VCaP (cell line): ENCODE measurements around the gene DBR1.

Experiments
- H3K27ac ChIP-seq: fragments of 450-650 bp; 2 replicates; pipeline ENCODE4 v1.5.1; 2017
- TF ChIP-seq, protein P1 (sequence below): fragments of 450-650 bp; conservative IDR thresholded peaks from 2 replicates; pipeline ENCODE4 v1.5.1; 2017; ENCODE audit warnings: mild to moderate bottlenecking, moderate library complexity

DBR1 gene

DNA sequence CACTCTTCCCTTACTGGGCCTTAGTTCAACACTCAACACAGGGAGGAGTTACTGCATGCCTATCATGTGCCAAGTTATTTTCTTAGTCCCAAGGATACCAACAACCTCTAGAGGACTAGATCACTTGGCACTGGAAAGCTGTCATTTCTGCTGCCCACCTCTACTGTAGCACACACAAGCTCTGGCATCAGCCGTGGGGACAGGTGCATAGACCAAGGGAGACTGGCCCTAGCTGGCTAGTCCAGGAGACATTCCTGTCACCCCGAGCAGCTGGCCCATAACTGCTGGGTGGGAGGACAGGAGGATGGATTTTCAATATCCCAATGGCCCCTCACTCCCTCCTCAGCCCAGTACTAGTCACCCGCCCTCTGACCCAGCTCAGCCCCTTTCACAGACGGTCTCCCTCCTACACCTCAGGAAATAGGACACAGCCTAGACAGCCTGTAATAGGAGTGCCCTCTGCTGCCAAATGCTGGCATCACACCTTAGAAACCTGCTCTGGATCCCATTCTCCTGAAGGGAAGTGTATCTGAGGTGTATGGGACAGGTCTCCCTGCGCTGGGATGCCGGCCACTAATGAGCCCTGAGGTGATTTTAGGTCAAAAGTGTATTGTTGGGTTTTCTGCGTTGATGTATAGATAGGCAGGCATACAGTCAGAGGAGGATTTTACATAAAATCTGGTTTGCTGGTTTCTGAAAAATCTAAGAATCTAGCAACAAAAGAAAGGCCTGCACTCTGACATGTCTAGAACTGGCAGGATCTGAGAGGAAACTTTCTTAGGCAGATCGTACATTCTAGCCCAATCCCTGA lies 55.9 kb downstream of the DBR1 start:
- no peak overlapping the region for H3K27ac ChIP-seq
- TF ChIP-seq, protein P1, sequence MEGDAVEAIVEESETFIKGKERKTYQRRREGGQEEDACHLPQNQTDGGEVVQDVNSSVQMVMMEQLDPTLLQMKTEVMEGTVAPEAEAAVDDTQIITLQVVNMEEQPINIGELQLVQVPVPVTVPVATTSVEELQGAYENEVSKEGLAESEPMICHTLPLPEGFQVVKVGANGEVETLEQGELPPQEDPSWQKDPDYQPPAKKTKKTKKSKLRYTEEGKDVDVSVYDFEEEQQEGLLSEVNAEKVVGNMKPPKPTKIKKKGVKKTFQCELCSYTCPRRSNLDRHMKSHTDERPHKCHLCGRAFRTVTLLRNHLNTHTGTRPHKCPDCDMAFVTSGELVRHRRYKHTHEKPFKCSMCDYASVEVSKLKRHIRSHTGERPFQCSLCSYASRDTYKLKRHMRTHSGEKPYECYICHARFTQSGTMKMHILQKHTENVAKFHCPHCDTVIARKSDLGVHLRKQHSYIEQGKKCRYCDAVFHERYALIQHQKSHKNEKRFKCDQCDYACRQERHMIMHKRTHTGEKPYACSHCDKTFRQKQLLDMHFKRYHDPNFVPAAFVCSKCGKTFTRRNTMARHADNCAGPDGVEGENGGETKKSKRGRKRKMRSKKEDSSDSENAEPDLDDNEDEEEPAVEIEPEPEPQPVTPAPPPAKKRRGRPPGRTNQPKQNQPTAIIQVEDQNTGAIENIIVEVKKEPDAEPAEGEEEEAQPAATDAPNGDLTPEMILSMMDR, result peak; percentile 91

DNA sequence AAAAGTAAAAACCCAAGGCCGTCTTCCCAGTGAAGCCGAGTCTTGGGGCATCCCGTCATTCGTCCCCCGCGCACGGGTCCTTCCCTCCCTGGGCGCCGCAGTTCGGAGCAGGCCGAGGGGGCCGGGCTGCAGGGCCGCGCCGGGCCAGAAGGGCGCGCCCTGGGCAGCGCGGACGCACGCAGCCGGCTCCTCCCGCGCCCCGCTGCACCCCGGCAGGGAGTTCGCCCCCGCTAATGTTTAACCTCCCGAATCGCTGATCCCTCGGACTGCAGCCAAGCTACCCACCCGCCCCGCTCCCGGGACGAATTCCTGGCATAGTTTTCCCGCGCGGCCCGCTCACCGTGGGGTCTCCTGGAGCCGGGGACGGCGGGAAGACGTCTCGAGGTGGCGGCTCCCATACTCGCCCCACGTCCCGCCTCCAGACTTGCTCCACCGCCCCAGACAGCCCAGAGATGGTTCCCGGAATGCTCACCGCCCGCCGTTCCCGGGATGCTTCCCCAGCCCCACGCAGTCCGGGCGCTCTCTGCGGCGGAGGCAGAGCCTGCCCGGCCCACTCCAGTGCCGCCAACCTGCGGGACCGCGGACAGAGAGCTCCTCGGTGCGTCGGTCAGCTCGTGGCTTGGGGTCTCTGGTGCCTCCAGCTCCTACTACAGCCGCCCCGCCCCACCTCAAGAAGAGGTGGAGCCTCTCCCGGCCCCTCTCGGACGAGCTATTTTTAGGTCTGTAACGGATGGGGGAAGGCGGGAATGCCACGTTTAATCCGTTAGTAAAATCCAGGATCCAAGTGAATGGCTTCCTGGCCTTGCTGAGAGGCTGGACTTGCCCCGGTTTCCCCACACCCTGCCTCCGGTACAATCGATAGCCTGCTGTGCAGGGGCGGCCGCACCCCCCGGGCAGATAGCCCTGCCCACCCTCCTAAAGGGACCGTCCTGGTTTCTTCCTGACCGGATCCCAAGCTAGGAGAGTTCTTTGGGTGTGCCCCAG lies 59.4 kb downstream of the DBR1 start, which contains the start of gene DZIP1L:
Gene DZIP1L, minus strand, starts transcription at position 621 of the 984 bp plus-strand sequence. CDS start 11,637 bp downstream, outside the sequence.
- peak within 1 kb of the TSS; percentile 55 for H3K27ac ChIP-seq

DNA sequence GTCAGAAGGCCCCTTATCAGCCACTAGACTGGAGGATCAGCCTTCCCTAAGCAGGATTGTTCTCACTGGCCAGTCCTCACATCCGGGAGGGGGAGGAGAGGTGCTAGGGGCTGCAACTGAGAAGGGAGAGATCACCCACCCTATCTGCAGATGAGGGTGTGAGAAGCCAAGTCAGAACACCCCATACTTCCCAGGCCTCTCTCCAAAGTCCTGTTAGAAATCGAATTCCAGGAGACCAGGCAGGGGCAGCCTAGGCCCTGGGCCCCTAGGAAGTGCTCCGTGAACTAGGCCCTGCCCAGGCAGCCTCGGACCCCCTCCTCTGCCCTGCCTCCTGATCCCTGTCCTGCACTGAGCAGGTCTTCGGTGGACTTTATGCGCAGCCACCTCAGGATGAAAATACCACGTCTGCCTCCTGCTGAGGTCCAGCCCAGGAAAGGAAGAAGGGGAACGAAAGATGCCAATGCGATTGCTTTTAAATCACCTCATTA lies 60.2 kb downstream of the DBR1 start:
- TF ChIP-seq, protein P1, result no peak
- H3K27ac ChIP-seq, result peak overlapping the region; percentile 55

More for the DNA sequence above, 59.4 kb downstream of the DBR1 start, which contains the start of gene DZIP1L:
- TF ChIP-seq, protein P1, result peak; percentile 73

DNA sequence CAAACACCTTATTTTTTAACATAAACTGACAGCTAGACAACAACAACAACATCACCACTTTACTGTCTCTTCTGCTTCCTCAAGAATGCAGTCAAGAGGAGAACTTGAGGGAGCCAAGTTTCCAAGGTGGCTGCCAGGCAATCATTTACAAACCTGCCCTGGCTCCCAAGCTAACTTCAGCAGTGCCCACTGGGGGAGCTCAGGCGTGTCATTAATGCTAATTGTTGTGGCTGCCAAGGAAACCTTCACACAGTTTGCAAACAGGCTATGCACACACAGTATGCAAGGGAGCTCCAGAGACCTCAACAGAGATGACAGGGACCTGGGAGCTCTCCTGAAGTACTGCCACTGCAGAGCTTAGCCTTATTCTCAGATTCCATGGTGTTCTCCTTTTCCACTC lies 61.4 kb downstream of the DBR1 start:
- TF ChIP-seq, protein P1, result no peak
- H3K27ac ChIP-seq, result no peak overlapping the region

DNA sequence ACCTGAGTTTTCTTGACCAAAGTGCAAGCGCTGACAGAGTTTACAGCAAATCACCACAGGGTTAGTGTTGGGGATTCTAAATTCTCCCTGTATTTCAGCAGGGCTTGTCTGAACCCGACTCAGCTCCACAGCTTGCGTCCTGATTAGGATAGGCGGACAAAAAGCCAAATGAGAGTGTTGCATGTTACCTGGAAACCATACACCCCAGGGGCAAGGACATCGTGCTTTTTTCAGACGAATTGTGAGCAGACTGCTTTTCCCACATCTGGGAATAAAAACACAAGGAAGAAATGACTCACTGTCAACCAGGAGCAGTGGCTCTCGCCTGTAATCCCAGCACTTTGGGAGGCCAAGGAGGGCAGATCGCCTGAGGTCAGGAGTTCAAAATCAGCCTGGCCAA lies 62.4 kb downstream of the DBR1 start:
- H3K27ac ChIP-seq, result no peak overlapping the region
- TF ChIP-seq, protein P1, result no peak
